Measurements from ENCODE around the gene SLCO3A1.

Gene SLCO3A1

GRCh38 chr15:92121047-92121446 lies 267.5 kb downstream of the SLCO3A1 start:
- no peaks in the 10 kb centered on the region for H3K9me3 Mint-ChIP-seq
- H3K4me1 Mint-ChIP-seq (ENCODE audit: low read depth): peaks cover 2% of the 10 kb centered on the region
- no peak overlapping the region for H3K4me3 Mint-ChIP-seq
- DNase-seq (ENCODE audit: low spot score): no peak
- H3K27me3 Mint-ChIP-seq (ENCODE audit: low read depth): no peaks in the 10 kb centered on the region
- H3K36me3 Mint-ChIP-seq (ENCODE audit: low read depth): peaks cover 19% of the 10 kb centered on the region
- H3K27ac Mint-ChIP-seq: no peak overlapping the region

GRCh38 chr15:92122259-92122658 lies 268.8 kb downstream of the SLCO3A1 start:
- H3K27ac Mint-ChIP-seq: no peak overlapping the region
- no peaks in the 10 kb centered on the region for H3K9me3 Mint-ChIP-seq
- peaks cover 25% of the 10 kb centered on the region for H3K36me3 Mint-ChIP-seq (ENCODE audit: low read depth)
- no peak for DNase-seq (ENCODE audit: low spot score)
- H3K4me1 Mint-ChIP-seq (ENCODE audit: low read depth): no peaks in the 10 kb centered on the region
- no peak overlapping the region for H3K4me3 Mint-ChIP-seq
- no peaks in the 10 kb centered on the region for H3K27me3 Mint-ChIP-seq (ENCODE audit: low read depth)

- Mint-ChIP-seq H3K27ac (no peak overlapping the region), H3K4me3 (no peak overlapping the region), H3K36me3 (ENCODE audit: low read depth) (peaks cover 34% of the 10 kb centered on the region), H3K9me3 (no peaks in the 10 kb centered on the region), H3K4me1 (ENCODE audit: low read depth) (no peaks in the 10 kb centered on the region), H3K27me3 (ENCODE audit: low read depth) (no peaks in the 10 kb centered on the region)
- DNase-seq (ENCODE audit: low spot score): no peak
Measured at GRCh38 chr15:92123962-92124656, 270.6 kb downstream of the SLCO3A1 start.

- no peak overlapping the region for H3K4me3 Mint-ChIP-seq
- no peaks in the 10 kb centered on the region for H3K4me1 Mint-ChIP-seq (ENCODE audit: low read depth)
- H3K36me3 Mint-ChIP-seq (ENCODE audit: low read depth): peaks cover 36% of the 10 kb centered on the region
- H3K27me3 Mint-ChIP-seq (ENCODE audit: low read depth): no peaks in the 10 kb centered on the region
- H3K9me3 Mint-ChIP-seq: no peaks in the 10 kb centered on the region
- no peak overlapping the region for H3K27ac Mint-ChIP-seq
- DNase-seq (ENCODE audit: low spot score): no peak
Measured at GRCh38 chr15:92124657-92125010, 271.1 kb downstream of the SLCO3A1 start.

GRCh38 chr15:92128788-92129187 lies 275.3 kb downstream of the SLCO3A1 start:
- Mint-ChIP-seq H3K36me3 (ENCODE audit: low read depth) (peaks cover 26% of the 10 kb centered on the region), H3K4me1 (ENCODE audit: low read depth) (no peaks in the 10 kb centered on the region), H3K27me3 (ENCODE audit: low read depth) (no peaks in the 10 kb centered on the region), H3K9me3 (no peaks in the 10 kb centered on the region), H3K4me3 (no peak overlapping the region), H3K27ac (no peak overlapping the region)
- no peak for DNase-seq (ENCODE audit: low spot score)

- H3K9me3 Mint-ChIP-seq: no peaks in the 10 kb centered on the region
- peaks cover 26% of the 10 kb centered on the region for H3K36me3 Mint-ChIP-seq (ENCODE audit: low read depth)
- H3K4me1 Mint-ChIP-seq (ENCODE audit: low read depth): no peaks in the 10 kb centered on the region
- H3K27me3 Mint-ChIP-seq (ENCODE audit: low read depth): no peaks in the 10 kb centered on the region
- no peak overlapping the region for H3K27ac Mint-ChIP-seq
- no peak for DNase-seq (ENCODE audit: low spot score)
- no peak overlapping the region for H3K4me3 Mint-ChIP-seq
Measured at GRCh38 chr15:92130244-92130643, 276.7 kb downstream of the SLCO3A1 start.

GRCh38 chr15:92130906-92131305 lies 277.4 kb downstream of the SLCO3A1 start:
- H3K4me1 Mint-ChIP-seq (ENCODE audit: low read depth): no peaks in the 10 kb centered on the region
- H3K4me3 Mint-ChIP-seq: no peak overlapping the region
- no peaks in the 10 kb centered on the region for H3K27me3 Mint-ChIP-seq (ENCODE audit: low read depth)
- peaks cover 30% of the 10 kb centered on the region for H3K36me3 Mint-ChIP-seq (ENCODE audit: low read depth)
- H3K27ac Mint-ChIP-seq: no peak overlapping the region
- H3K9me3 Mint-ChIP-seq: no peaks in the 10 kb centered on the region
- no peak for DNase-seq (ENCODE audit: low spot score)

GRCh38 chr15:92132982-92133755 lies 279.7 kb downstream of the SLCO3A1 start:
- Mint-ChIP-seq H3K4me1 (ENCODE audit: low read depth) (no peaks in the 10 kb centered on the region), H3K9me3 (peaks cover 4% of the 10 kb centered on the region), H3K4me3 (no peak overlapping the region), H3K27me3 (ENCODE audit: low read depth) (no peaks in the 10 kb centered on the region), H3K36me3 (ENCODE audit: low read depth) (peaks cover 28% of the 10 kb centered on the region), H3K27ac (no peak overlapping the region)
- DNase-seq (ENCODE audit: low spot score): no peak

- Mint-ChIP-seq H3K27me3 (ENCODE audit: low read depth) (no peaks in the 10 kb centered on the region), H3K27ac (no peak overlapping the region), H3K4me3 (no peak overlapping the region), H3K4me1 (ENCODE audit: low read depth) (no peaks in the 10 kb centered on the region), H3K9me3 (peaks cover 4% of the 10 kb centered on the region), H3K36me3 (ENCODE audit: low read depth) (peaks cover 10% of the 10 kb centered on the region)
- no peak for DNase-seq (ENCODE audit: low spot score)
Measured at GRCh38 chr15:92140796-92141195, 287.3 kb downstream of the SLCO3A1 start.

- peaks cover 4% of the 10 kb centered on the region for H3K36me3 Mint-ChIP-seq (ENCODE audit: low read depth)
- H3K4me1 Mint-ChIP-seq (ENCODE audit: low read depth): no peaks in the 10 kb centered on the region
- H3K4me3 Mint-ChIP-seq: no peak overlapping the region
- no peaks in the 10 kb centered on the region for H3K27me3 Mint-ChIP-seq (ENCODE audit: low read depth)
- H3K9me3 Mint-ChIP-seq: peaks cover 2% of the 10 kb centered on the region
- no peak overlapping the region for H3K27ac Mint-ChIP-seq
- no peak for DNase-seq (ENCODE audit: low spot score)
Measured at GRCh38 chr15:92141607-92142006, 288.1 kb downstream of the SLCO3A1 start.

GRCh38 chr15:92142242-92143232 lies 289.0 kb downstream of the SLCO3A1 start:
- H3K9me3 Mint-ChIP-seq: no peaks in the 10 kb centered on the region
- no peak for DNase-seq (ENCODE audit: low spot score)
- peaks cover 3% of the 10 kb centered on the region for H3K36me3 Mint-ChIP-seq (ENCODE audit: low read depth)
- no peaks in the 10 kb centered on the region for H3K27me3 Mint-ChIP-seq (ENCODE audit: low read depth)
- H3K4me3 Mint-ChIP-seq: no peak overlapping the region
- H3K4me1 Mint-ChIP-seq (ENCODE audit: low read depth): no peaks in the 10 kb centered on the region
- H3K27ac Mint-ChIP-seq: no peak overlapping the region

GRCh38 chr15:92143765-92144164 lies 290.3 kb downstream of the SLCO3A1 start:
- Mint-ChIP-seq H3K4me1 (ENCODE audit: low read depth) (no peaks in the 10 kb centered on the region), H3K4me3 (no peak overlapping the region), H3K9me3 (no peaks in the 10 kb centered on the region), H3K36me3 (ENCODE audit: low read depth) (peaks cover 3% of the 10 kb centered on the region), H3K27ac (no peak overlapping the region), H3K27me3 (ENCODE audit: low read depth) (no peaks in the 10 kb centered on the region)
- no peak for DNase-seq (ENCODE audit: low spot score)

GRCh38 chr15:92146511-92147150 lies 293.1 kb downstream of the SLCO3A1 start:
- Mint-ChIP-seq H3K4me1 (ENCODE audit: low read depth) (no peaks in the 10 kb centered on the region), H3K4me3 (no peak overlapping the region), H3K36me3 (ENCODE audit: low read depth) (peaks cover 9% of the 10 kb centered on the region), H3K9me3 (no peaks in the 10 kb centered on the region), H3K27ac (no peak overlapping the region), H3K27me3 (ENCODE audit: low read depth) (no peaks in the 10 kb centered on the region)
- DNase-seq (ENCODE audit: low spot score): no peak
